ENCODE data around the gene DCTN3.

DCTN3 gene

GRCh38 chr9:34655394-34655793 lies 35.1 kb upstream of the DCTN3 start:
- peaks cover 7% of the 10 kb centered on the region for H3K4me1 ChIP-seq (ENCODE audit: control insufficient read depth, insufficient read depth, low read length)
- no CpG with 5 or more reads among the region's 5 CpGs for WGBS (ENCODE audit: insufficient coverage, insufficient read length)
- no peak overlapping the region for H3K4me3 ChIP-seq (ENCODE audit: low read length)
- H3K27ac ChIP-seq (ENCODE audit: low read length), result no peak overlapping the region
- no peak for DNase-seq (ENCODE audit: low read depth, low spot score)
- no peaks in the 10 kb centered on the region for H3K27me3 ChIP-seq (ENCODE audit: control insufficient read depth, insufficient read depth, low read length)
- H3K9me3 ChIP-seq (ENCODE audit: control insufficient read depth, insufficient read depth, low read length), result no peaks in the 10 kb centered on the region
- H3K36me3 ChIP-seq (ENCODE audit: control insufficient read depth, insufficient read depth, low read length), result no peaks in the 10 kb centered on the region; the same call in 1 of the 2 replicates

DNA sequence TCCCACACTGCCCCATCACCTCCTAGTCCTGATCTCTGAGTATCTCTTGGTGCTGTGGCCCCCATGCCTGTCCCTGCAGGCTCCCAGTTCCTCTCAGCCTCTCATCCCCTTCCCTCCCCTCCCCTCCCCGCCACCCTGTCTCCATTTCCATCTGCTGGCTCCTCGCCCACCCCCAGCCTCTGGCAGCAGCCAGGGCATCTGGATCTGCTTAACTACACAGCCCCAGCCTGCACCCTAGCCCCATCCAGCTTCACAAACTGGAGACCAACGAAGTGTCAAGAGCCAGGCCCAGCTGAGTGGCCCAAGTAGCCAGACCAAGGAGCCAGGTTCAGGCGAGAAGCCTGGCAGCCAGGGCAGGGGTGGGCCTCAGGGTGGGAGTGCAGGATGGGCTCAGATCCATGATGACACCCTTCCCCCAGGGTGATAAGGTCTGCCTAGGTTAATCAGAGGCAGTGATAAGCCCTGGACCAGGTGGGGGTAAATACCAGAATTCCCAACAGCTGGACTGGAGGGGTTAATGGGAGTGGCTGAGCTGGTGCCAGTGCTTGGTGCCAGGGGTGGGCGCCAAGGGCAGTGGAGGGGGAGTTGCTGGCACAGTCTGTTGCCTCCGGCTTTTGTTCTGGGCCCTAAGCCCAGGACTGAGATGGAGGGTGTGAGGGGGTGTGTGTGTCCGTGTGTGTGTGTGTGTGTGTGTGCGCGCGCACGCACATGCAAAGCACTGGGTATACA lies 34.2 kb upstream of the DCTN3 start:
- DNase-seq (ENCODE audit: low read depth, low spot score), result no peak
- Histone ChIP-seq H3K36me3 (ENCODE audit: control insufficient read depth, insufficient read depth, low read length) (peaks cover 2% of the 10 kb centered on the region), H3K27me3 (ENCODE audit: control insufficient read depth, insufficient read depth, low read length) (no peaks in the 10 kb centered on the region), H3K9me3 (ENCODE audit: control insufficient read depth, insufficient read depth, low read length) (no peaks in the 10 kb centered on the region), H3K27ac (ENCODE audit: low read length) (no peak overlapping the region), H3K4me1 (ENCODE audit: control insufficient read depth, insufficient read depth, low read length) (peaks cover 6% of the 10 kb centered on the region), H3K4me3 (ENCODE audit: low read length) (no peak overlapping the region)
- no CpG with 5 or more reads among the region's 11 CpGs for WGBS (ENCODE audit: insufficient coverage, insufficient read length)

DNA sequence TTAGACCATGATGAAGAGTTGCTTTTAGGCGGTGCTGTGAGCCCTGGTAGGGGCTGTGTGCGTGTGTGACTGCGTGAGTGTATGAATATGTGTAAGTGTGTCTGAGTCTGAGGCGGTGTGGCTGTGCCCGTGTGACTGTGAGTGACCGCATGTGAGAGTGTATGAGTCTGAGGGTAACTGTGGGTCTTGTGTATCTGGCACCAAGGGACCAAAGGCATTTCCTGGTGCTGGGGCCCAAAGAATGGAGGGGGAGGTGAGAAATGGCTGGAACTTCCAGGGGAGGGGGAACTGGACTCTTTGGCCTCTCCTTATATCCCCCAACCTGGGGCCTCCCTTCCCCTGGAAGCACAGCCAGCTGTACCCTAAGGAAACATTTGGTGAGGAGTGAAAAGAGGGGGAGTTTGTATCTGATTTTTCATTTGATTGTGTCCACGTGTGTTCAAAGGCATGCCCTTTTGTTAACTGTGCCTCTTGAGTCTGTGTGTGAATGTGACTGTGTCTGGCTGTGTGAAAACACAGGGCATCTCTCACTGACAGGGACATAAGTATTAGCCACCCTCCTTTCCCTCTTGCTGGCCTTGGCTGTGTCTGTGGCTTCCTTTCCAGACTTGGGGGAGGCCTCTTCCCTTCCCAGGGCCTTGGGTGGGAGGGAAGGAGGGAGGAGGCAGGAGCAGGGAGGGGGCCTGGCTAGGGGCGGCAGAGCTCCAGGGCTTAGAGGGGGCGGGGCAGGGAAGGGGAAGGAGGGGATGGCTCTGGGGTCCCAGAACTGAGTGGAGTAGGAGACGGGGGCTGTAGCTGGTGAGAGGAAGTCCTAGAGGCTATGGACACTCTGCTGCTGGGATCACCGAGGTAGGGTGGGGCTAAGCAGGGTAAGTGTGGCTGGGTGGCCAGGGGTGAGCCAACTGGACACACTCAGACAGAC lies 33.1 kb upstream of the DCTN3 start:
- no peak overlapping the region for H3K4me3 ChIP-seq (ENCODE audit: low read length)
- peaks cover 5% of the 10 kb centered on the region for H3K4me1 ChIP-seq (ENCODE audit: control insufficient read depth, insufficient read depth, low read length)
- H3K9me3 ChIP-seq (ENCODE audit: control insufficient read depth, insufficient read depth, low read length), result no peaks in the 10 kb centered on the region
- no peak overlapping the region for H3K27ac ChIP-seq (ENCODE audit: low read length)
- H3K36me3 ChIP-seq (ENCODE audit: control insufficient read depth, insufficient read depth, low read length), result peaks cover 8% of the 10 kb centered on the region
- H3K27me3 ChIP-seq (ENCODE audit: control insufficient read depth, insufficient read depth, low read length), result no peaks in the 10 kb centered on the region
- no peak for DNase-seq (ENCODE audit: low read depth, low spot score)
- WGBS (ENCODE audit: insufficient coverage, insufficient read length), result no CpG with 5 or more reads among the region's 11 CpGs

GRCh38 chr9:34652602-34653000 lies 32.3 kb upstream of the DCTN3 start:
- no peak for DNase-seq (ENCODE audit: low read depth, low spot score)
- no CpG with 5 or more reads among the region's 5 CpGs for WGBS (ENCODE audit: insufficient coverage, insufficient read length)
- Histone ChIP-seq H3K4me3 (ENCODE audit: low read length) (no peak overlapping the region), H3K27ac (ENCODE audit: low read length) (no peak overlapping the region), H3K9me3 (ENCODE audit: control insufficient read depth, insufficient read depth, low read length) (no peaks in the 10 kb centered on the region), H3K4me1 (ENCODE audit: control insufficient read depth, insufficient read depth, low read length) (peaks cover 7% of the 10 kb centered on the region), H3K27me3 (ENCODE audit: control insufficient read depth, insufficient read depth, low read length) (no peaks in the 10 kb centered on the region), H3K36me3 (ENCODE audit: control insufficient read depth, insufficient read depth, low read length) (peaks cover 8% of the 10 kb centered on the region)

GRCh38 chr9:34651876-34652601 lies 31.7 kb upstream of the DCTN3 start, which contains the start of gene IL11RA:
IL11RA (plus strand) TSS chr9:34652185; CDS start chr9:34655218, 3,033 bp downstream.
- no peak within 1 kb of the TSS for H3K27ac ChIP-seq (ENCODE audit: low read length)
- peaks cover 8% of the 10 kb centered on the region for H3K36me3 ChIP-seq (ENCODE audit: control insufficient read depth, insufficient read depth, low read length)
- peak within 1 kb of the TSS; percentile 28; the same call in 1 of the 2 replicates for H3K4me3 ChIP-seq (ENCODE audit: low read length)
- peaks cover 9% of the 10 kb centered on the region for H3K4me1 ChIP-seq (ENCODE audit: control insufficient read depth, insufficient read depth, low read length)
- peak; percentile 92 for DNase-seq (ENCODE audit: low read depth, low spot score)
- no peaks in the 10 kb centered on the region for H3K27me3 ChIP-seq (ENCODE audit: control insufficient read depth, insufficient read depth, low read length)
- no CpG with 5 or more reads among the region's 24 CpGs for WGBS (ENCODE audit: insufficient coverage, insufficient read length)
- H3K9me3 ChIP-seq (ENCODE audit: control insufficient read depth, insufficient read depth, low read length), result no peaks in the 10 kb centered on the region

DNA sequence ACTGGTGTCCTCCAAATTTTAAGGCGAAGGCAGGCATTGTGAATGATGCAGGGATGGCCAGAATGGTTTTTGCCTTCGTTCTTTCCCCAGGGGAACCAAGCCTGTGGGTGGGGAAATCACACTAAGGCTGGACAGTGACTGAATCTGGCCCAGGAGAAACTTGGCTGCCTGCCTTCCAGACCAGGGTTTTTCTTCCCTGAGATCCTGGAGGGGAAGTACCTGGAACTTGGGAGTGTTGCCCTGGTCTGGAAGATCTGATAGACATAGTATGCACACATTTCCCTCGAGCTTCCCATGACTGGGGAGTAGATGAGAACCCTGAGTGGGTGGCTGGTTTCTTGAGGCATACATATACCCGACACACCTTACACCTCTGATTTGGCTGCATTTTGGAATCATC lies 31.0 kb upstream of the DCTN3 start:
- WGBS (ENCODE audit: insufficient coverage, insufficient read length), result no CpG with 5 or more reads among the region's 4 CpGs
- no peak for DNase-seq (ENCODE audit: low read depth, low spot score)
- Histone ChIP-seq H3K4me1 (ENCODE audit: control insufficient read depth, insufficient read depth, low read length) (peaks cover 9% of the 10 kb centered on the region), H3K27ac (ENCODE audit: low read length) (no peak overlapping the region), H3K9me3 (ENCODE audit: control insufficient read depth, insufficient read depth, low read length) (no peaks in the 10 kb centered on the region), H3K27me3 (ENCODE audit: control insufficient read depth, insufficient read depth, low read length) (no peaks in the 10 kb centered on the region), H3K4me3 (ENCODE audit: low read length) (no peak overlapping the region; the same call in 1 of the 2 replicates), H3K36me3 (ENCODE audit: control insufficient read depth, insufficient read depth, low read length) (peaks cover 8% of the 10 kb centered on the region)

DNA sequence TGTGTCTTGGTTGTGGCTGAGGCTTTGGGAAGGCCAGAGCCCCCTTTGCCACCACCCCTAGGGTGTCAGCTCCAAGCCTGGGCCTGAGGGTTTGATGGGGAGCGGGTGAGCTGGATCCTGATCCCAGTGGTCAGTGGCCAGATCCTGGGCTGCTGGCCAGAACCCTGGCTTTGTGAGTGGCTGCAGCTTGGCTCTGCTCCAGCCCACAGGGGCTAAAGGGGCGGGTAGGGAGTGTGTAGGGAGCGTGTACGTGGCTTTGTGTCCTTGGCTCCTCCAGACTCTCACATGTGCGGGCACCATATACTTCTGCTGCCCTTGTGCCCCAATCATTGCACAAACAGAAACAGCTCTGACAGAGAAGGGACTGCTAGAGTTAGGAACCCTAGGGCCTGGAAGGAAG lies 30.5 kb upstream of the DCTN3 start:
- Histone ChIP-seq H3K27ac (ENCODE audit: low read length) (no peak overlapping the region), H3K9me3 (ENCODE audit: control insufficient read depth, insufficient read depth, low read length) (no peaks in the 10 kb centered on the region), H3K27me3 (ENCODE audit: control insufficient read depth, insufficient read depth, low read length) (no peaks in the 10 kb centered on the region), H3K4me1 (ENCODE audit: control insufficient read depth, insufficient read depth, low read length) (peaks cover 12% of the 10 kb centered on the region), H3K36me3 (ENCODE audit: control insufficient read depth, insufficient read depth, low read length) (peaks cover 8% of the 10 kb centered on the region), H3K4me3 (ENCODE audit: low read length) (no peak overlapping the region)
- WGBS (ENCODE audit: insufficient coverage, insufficient read length), result no CpG with 5 or more reads among the region's 5 CpGs
- no peak for DNase-seq (ENCODE audit: low read depth, low spot score)

DNA sequence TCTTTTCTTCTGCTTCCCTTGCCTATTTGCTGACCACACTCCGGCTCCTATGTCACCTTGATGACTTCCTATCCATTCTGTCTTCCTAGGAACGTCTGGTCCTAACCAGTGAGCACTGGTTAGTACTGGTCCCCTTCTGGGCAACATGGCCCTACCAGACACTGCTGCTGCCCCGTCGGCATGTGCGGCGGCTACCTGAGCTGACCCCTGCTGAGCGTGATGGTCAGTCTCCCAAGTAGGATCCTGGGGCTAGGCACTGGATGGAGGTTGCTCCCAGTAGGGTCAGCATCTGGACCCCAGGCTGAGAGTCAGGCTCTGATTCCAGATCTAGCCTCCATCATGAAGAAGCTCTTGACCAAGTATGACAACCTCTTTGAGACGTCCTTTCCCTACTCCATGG lies 28.4 kb upstream of the DCTN3 start:
- Histone ChIP-seq H3K27me3 (ENCODE audit: control insufficient read depth, insufficient read depth, low read length) (no peaks in the 10 kb centered on the region), H3K9me3 (ENCODE audit: control insufficient read depth, insufficient read depth, low read length) (no peaks in the 10 kb centered on the region), H3K4me1 (ENCODE audit: control insufficient read depth, insufficient read depth, low read length) (peaks cover 15% of the 10 kb centered on the region), H3K36me3 (ENCODE audit: control insufficient read depth, insufficient read depth, low read length) (peaks cover 8% of the 10 kb centered on the region), H3K27ac (ENCODE audit: low read length) (no peak overlapping the region), H3K4me3 (ENCODE audit: low read length) (no peak overlapping the region)
- DNase-seq (ENCODE audit: low read depth, low spot score), result no peak
- WGBS (ENCODE audit: insufficient coverage, insufficient read length), result no CpG with 5 or more reads among the region's 8 CpGs

- WGBS (ENCODE audit: insufficient coverage, insufficient read length), result no CpG with 5 or more reads among the region's 10 CpGs
- no peak for DNase-seq (ENCODE audit: low read depth, low spot score)
- Histone ChIP-seq H3K36me3 (ENCODE audit: control insufficient read depth, insufficient read depth, low read length) (peaks cover 8% of the 10 kb centered on the region), H3K27ac (ENCODE audit: low read length) (no peak overlapping the region), H3K4me1 (ENCODE audit: control insufficient read depth, insufficient read depth, low read length) (peaks cover 15% of the 10 kb centered on the region), H3K27me3 (ENCODE audit: control insufficient read depth, insufficient read depth, low read length) (no peaks in the 10 kb centered on the region), H3K9me3 (ENCODE audit: control insufficient read depth, insufficient read depth, low read length) (no peaks in the 10 kb centered on the region), H3K4me3 (ENCODE audit: low read length) (peak overlapping the region; percentile 70; the same call in 1 of the 2 replicates)
Measured at GRCh38 chr9:34647651-34648050, 27.4 kb upstream of the DCTN3 start.

- Histone ChIP-seq H3K4me1 (ENCODE audit: control insufficient read depth, insufficient read depth, low read length) (peaks cover 12% of the 10 kb centered on the region), H3K36me3 (ENCODE audit: control insufficient read depth, insufficient read depth, low read length) (peaks cover 8% of the 10 kb centered on the region), H3K27ac (ENCODE audit: low read length) (no peak overlapping the region), H3K9me3 (ENCODE audit: control insufficient read depth, insufficient read depth, low read length) (no peaks in the 10 kb centered on the region), H3K27me3 (ENCODE audit: control insufficient read depth, insufficient read depth, low read length) (no peaks in the 10 kb centered on the region), H3K4me3 (ENCODE audit: low read length) (peak overlapping the region; percentile 70; the same call in 1 of the 2 replicates)
- no peak for DNase-seq (ENCODE audit: low read depth, low spot score)
- WGBS (ENCODE audit: insufficient coverage, insufficient read length), result no CpG with 5 or more reads among the region's 8 CpGs
Measured at GRCh38 chr9:34647084-34647403, 26.7 kb upstream of the DCTN3 start.
